Neural cell (in vitro differentiated cells): ENCODE data around the gene ST6GALNAC5. TPM values are rescaled to one million over a fixed set of nuclear protein-coding genes. Genes with fewer than 3 reads are reported as not detected.

Experiments used
- H2AFZ ChIP-seq: fragments of 200-600, 300-800 bp; sonication (generic), shearing (Covaris generic); 2 replicates; pipeline ENCODE4 v1.6.0; 2014; ENCODE audit warnings: low read depth, mild to moderate bottlenecking, antibody characterized with exemption, low read length, moderate library complexity
- H3F3A ChIP-seq: fragments of 200-600 bp; shearing (Covaris generic); 2 replicates; pipeline ENCODE4 v1.6.1; 2016; ENCODE audit warnings: mild to moderate bottlenecking, moderate library complexity, mixed read lengths, antibody characterized with exemption, low read length; ENCODE audit not compliant: insufficient read depth, poor library complexity, severe bottlenecking
- H3K27ac ChIP-seq: fragments of 200-600, 300-800 bp; sonication (generic), shearing (Covaris generic); 2 replicates; pipeline ENCODE4 v1.5.1; 2014; ENCODE audit warnings: mild to moderate bottlenecking, low read length, moderate library complexity
- H3K27me3 ChIP-seq: fragments of 300-800, 200-600 bp; sonication (generic), shearing (Covaris generic); 2 replicates; pipeline ENCODE4 v1.6.0; 2014; ENCODE audit warnings: mild to moderate bottlenecking, low read depth, low read length, moderate library complexity; ENCODE audit not compliant: insufficient read depth
- H3K36me3 ChIP-seq: fragments of 300-800, 200-600 bp; sonication (generic), shearing (Covaris generic); 2 replicates; pipeline ENCODE4 v1.5.1; 2014; ENCODE audit warnings: mild to moderate bottlenecking, antibody characterized with exemption, low read length, moderate library complexity; ENCODE audit not compliant: insufficient read depth
- H3K4me2 ChIP-seq: fragments of 300-800, 200-600 bp; sonication (generic), shearing (Covaris generic); 2 replicates; pipeline ENCODE4 v1.6.0; 2014; ENCODE audit warnings: mild to moderate bottlenecking, low read length
- H3K4me3 ChIP-seq: fragments of 300-800, 200-600 bp; sonication (generic), shearing (Covaris generic); 2 replicates; pipeline ENCODE4 v1.5.1; 2014; ENCODE audit warnings: mild to moderate bottlenecking, low read length, moderate library complexity
- H3K79me2 ChIP-seq: fragments of 200-600 bp; shearing (Covaris generic); replicated peaks from 2 replicates; pipeline ENCODE4 v1.6.0; 2014; ENCODE audit warnings: mild to moderate bottlenecking, low read length, moderate library complexity; ENCODE audit not compliant: insufficient read depth
- H3K9ac ChIP-seq: fragments of 300-800, 200-600 bp; sonication (generic), shearing (Covaris generic); 2 replicates; pipeline ENCODE4 v1.6.1; 2016; ENCODE audit warnings: mild to moderate bottlenecking, low read length, mixed read lengths
- H3K9me2 ChIP-seq: fragments of 200-600 bp; shearing (Covaris generic); 2 replicates; pipeline ENCODE4 v1.6.1; 2016; ENCODE audit warnings: mild to moderate bottlenecking, low read length, mixed read lengths; ENCODE audit not compliant: insufficient read depth
- H3K9me3 ChIP-seq: fragments of 200-600, 300-800 bp; sonication (generic), shearing (Covaris generic); 2 replicates; pipeline ENCODE4 v1.6.1; 2016; ENCODE audit warnings: mild to moderate bottlenecking, mixed run types, low read length, moderate library complexity, mixed read lengths
- H4K20me1 ChIP-seq: fragments of 200-600 bp; shearing (Covaris generic); 2 replicates; pipeline ENCODE4 v1.6.1; 2016; ENCODE audit warnings: mild to moderate bottlenecking, mixed run types; ENCODE audit not compliant: insufficient read depth
- EP300 ChIP-seq: fragments of 450-650 bp; conservative IDR thresholded peaks from 2 replicates; pipeline ENCODE4 v1.6.1; 2014; ENCODE audit warnings: antibody characterized with exemption, mild to moderate bottlenecking, moderate library complexity; ENCODE audit not compliant: poor library complexity, severe bottlenecking
- EZH2 ChIP-seq: fragments of 200-600, 300-800 bp; shearing (Covaris generic), sonication (generic); IDR thresholded peaks from 2 replicates; pipeline ENCODE4 v1.6.1; 2014; ENCODE audit warnings: antibody characterized with exemption, low read length, borderline replicate concordance, mild to moderate bottlenecking; ENCODE audit not compliant: insufficient read depth, poor library complexity, severe bottlenecking
- MXI1 ChIP-seq: fragments of 450-650 bp; conservative IDR thresholded peaks from 2 replicates; pipeline ENCODE4 v1.6.1; 2014; ENCODE audit warnings: antibody characterized with exemption, mild to moderate bottlenecking; ENCODE audit not compliant: poor library complexity, severe bottlenecking
- POLR2AphosphoS5 ChIP-seq: IDR thresholded peaks from 2 replicates; pipeline ENCODE4 v1.6.1; 2012
- RAD21 ChIP-seq: fragments of 450-650 bp; conservative IDR thresholded peaks from 2 replicates; pipeline ENCODE4 v1.6.1; 2014; ENCODE audit warnings: antibody characterized with exemption, mild to moderate bottlenecking, moderate library complexity
- SMC3 ChIP-seq: fragments of 450-650 bp; conservative IDR thresholded peaks from 2 replicates; pipeline ENCODE4 v1.6.1; 2014; ENCODE audit warnings: antibody characterized with exemption, mild to moderate bottlenecking, moderate library complexity; ENCODE audit not compliant: poor library complexity
- TAF1 ChIP-seq: IDR thresholded peaks from 2 replicates; pipeline ENCODE4 v1.6.1; 2012; ENCODE audit warnings: low read depth
- polyA plus RNA-seq: library from polyadenylated mRNA; depleted of rRNA; stranded (reverse); fragments of >200 nt; gene quantifications from 2 replicates; pipeline ENCODE4 v1.2.3, GENCODE V29; 2014
- TF ChIP-seq, protein P1 (sequence below): fragments of 450-650 bp; IDR thresholded peaks from 2 replicates; pipeline ENCODE4 v1.5.1; 2014; ENCODE audit warnings: antibody characterized with exemption, mild to moderate bottlenecking, moderate library complexity; ENCODE audit not compliant: poor library complexity, severe bottlenecking
- TF ChIP-seq, protein P2 (sequence below): IDR thresholded peaks from 2 replicates; pipeline ENCODE4 v1.6.1; 2012; ENCODE audit warnings: borderline replicate concordance

The ST6GALNAC5 gene
- polyA plus RNA-seq, 1 donor from 2014 or later: 57.3 TPM

DNA sequence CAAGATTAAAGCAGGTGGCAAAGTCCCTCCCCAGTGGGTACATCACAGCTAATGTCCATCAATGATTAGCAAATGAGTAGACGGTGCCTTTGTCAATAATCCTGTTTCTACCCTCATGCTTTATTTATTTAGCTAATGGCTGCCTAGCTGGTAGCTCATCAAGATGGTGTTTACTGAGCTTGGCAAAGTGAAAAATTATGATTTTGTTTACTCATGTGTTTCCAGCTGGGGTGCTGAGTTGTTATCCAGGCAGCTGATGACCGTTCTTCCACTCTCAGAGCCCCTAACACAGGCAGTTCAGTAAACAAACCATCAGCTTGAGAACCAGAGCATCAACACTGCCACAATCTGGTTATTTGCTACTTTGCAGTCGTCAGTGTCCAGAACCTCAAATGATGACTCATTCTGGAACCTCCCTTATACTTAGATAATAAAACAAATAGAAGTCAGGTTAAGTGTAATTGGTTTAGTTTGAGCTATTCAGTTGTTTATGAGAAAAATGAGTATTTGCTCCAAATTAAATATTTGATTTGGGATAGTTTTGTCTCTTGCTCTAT lies 163.9 kb downstream of the ST6GALNAC5 start:
- Histone ChIP-seq H3K9me2 (no peaks in the 10 kb centered on the region), H2AFZ (no peak overlapping the region), H3K4me2 (no peak overlapping the region), H3K79me2 (no peaks in the 10 kb centered on the region), H3F3A (no peaks in the 10 kb centered on the region), H3K36me3 (no peaks in the 10 kb centered on the region), H4K20me1 (no peaks in the 10 kb centered on the region), H3K4me3 (no peak overlapping the region), H3K27ac (no peak overlapping the region), H3K9ac (no peak overlapping the region), H3K9me3 (no peaks in the 10 kb centered on the region), H3K27me3 (no peaks in the 10 kb centered on the region)
- TF ChIP-seq EP300 (no peak), EZH2 (no peak), POLR2AphosphoS5 (no peak), MXI1 (no peak), RAD21 (no peak), SMC3 (no peak), TAF1 (no peak)
- TF ChIP-seq, protein P1, sequence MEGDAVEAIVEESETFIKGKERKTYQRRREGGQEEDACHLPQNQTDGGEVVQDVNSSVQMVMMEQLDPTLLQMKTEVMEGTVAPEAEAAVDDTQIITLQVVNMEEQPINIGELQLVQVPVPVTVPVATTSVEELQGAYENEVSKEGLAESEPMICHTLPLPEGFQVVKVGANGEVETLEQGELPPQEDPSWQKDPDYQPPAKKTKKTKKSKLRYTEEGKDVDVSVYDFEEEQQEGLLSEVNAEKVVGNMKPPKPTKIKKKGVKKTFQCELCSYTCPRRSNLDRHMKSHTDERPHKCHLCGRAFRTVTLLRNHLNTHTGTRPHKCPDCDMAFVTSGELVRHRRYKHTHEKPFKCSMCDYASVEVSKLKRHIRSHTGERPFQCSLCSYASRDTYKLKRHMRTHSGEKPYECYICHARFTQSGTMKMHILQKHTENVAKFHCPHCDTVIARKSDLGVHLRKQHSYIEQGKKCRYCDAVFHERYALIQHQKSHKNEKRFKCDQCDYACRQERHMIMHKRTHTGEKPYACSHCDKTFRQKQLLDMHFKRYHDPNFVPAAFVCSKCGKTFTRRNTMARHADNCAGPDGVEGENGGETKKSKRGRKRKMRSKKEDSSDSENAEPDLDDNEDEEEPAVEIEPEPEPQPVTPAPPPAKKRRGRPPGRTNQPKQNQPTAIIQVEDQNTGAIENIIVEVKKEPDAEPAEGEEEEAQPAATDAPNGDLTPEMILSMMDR: no peak
- TF ChIP-seq, protein P2, sequence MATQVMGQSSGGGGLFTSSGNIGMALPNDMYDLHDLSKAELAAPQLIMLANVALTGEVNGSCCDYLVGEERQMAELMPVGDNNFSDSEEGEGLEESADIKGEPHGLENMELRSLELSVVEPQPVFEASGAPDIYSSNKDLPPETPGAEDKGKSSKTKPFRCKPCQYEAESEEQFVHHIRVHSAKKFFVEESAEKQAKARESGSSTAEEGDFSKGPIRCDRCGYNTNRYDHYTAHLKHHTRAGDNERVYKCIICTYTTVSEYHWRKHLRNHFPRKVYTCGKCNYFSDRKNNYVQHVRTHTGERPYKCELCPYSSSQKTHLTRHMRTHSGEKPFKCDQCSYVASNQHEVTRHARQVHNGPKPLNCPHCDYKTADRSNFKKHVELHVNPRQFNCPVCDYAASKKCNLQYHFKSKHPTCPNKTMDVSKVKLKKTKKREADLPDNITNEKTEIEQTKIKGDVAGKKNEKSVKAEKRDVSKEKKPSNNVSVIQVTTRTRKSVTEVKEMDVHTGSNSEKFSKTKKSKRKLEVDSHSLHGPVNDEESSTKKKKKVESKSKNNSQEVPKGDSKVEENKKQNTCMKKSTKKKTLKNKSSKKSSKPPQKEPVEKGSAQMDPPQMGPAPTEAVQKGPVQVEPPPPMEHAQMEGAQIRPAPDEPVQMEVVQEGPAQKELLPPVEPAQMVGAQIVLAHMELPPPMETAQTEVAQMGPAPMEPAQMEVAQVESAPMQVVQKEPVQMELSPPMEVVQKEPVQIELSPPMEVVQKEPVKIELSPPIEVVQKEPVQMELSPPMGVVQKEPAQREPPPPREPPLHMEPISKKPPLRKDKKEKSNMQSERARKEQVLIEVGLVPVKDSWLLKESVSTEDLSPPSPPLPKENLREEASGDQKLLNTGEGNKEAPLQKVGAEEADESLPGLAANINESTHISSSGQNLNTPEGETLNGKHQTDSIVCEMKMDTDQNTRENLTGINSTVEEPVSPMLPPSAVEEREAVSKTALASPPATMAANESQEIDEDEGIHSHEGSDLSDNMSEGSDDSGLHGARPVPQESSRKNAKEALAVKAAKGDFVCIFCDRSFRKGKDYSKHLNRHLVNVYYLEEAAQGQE: no peak

DNA sequence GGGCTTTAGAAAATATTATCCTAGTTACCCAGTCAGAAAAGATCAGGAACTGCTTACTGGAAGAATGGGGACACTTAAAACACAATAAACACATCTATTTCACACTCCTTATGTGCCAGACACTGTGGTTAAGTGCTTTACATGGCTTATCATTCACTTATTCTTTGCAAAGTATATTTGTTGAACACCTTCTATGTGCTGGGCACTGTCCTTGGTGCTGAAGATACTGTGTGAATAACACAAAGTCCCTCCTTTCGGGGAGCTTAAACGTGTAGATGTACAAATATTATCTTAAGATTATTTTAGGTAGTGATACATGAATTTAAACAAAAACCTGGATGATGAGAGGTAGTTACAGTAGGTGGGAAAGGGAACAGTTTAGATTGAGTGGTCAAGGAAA lies 169.3 kb downstream of the ST6GALNAC5 start:
- no peaks in the 10 kb centered on the region for H3K36me3 ChIP-seq
- no peak overlapping the region for H3K4me3 ChIP-seq
- H4K20me1 ChIP-seq: no peaks in the 10 kb centered on the region
- H3K27me3 ChIP-seq: no peaks in the 10 kb centered on the region
- H3K4me2 ChIP-seq: no peak overlapping the region
- H3K9me2 ChIP-seq: no peaks in the 10 kb centered on the region
- H3K27ac ChIP-seq: no peak overlapping the region
- H2AFZ ChIP-seq: no peak overlapping the region
- H3K9me3 ChIP-seq: peaks cover 6% of the 10 kb centered on the region
- no peaks in the 10 kb centered on the region for H3K79me2 ChIP-seq
- no peaks in the 10 kb centered on the region for H3F3A ChIP-seq
- TF ChIP-seq, protein P2: no peak
- TF ChIP-seq, protein P1: no peak
- no peak for TF ChIP-seq EZH2
- TF ChIP-seq RAD21: no peak
- TF ChIP-seq TAF1: no peak
- no peak for TF ChIP-seq EP300
- no peak for TF ChIP-seq POLR2AphosphoS5
- TF ChIP-seq MXI1: no peak
- no peak for TF ChIP-seq SMC3
- no peak overlapping the region for H3K9ac ChIP-seq
